NCI-H748 (cell line): ENCODE measurements around the gene JMJD7.
A peak's percentile ranks its signal among the peaks of the same experiment; 100 is the strongest.

Experiments
- DNase-seq: peaks from one replicate; lab custom pipeline; 2025; ENCODE audit not compliant: unreplicated experiment; lab: John Stamatoyannopoulos, UW

Gene JMJD7

GRCh38 chr15:41799488-41799805 lies 28.4 kb upstream of the JMJD7 start:
- no peak for DNase-seq

GRCh38 chr15:41801185-41801584 lies 26.7 kb upstream of the JMJD7 start:
- no peak for DNase-seq

- no peak for DNase-seq
These were observed 25.9 kb upstream of the JMJD7 start for GRCh38 chr15:41801850-41802455.

GRCh38 chr15:41804361-41804760 lies 23.5 kb upstream of the JMJD7 start:
- DNase-seq = no peak

GRCh38 chr15:41804916-41805666 lies 22.8 kb upstream of the JMJD7 start:
- DNase-seq = no peak

- no peak for DNase-seq
These were observed 22.2 kb upstream of the JMJD7 start for GRCh38 chr15:41805711-41806110.

GRCh38 chr15:41806291-41807181 lies 21.4 kb upstream of the JMJD7 start:
- no peak for DNase-seq

GRCh38 chr15:41809121-41809520 lies 18.8 kb upstream of the JMJD7 start:
- DNase-seq = no peak

GRCh38 chr15:41809526-41810220 lies 18.2 kb upstream of the JMJD7 start:
- DNase-seq = no peak

- DNase-seq = no peak
These were observed 17.1 kb upstream of the JMJD7 start for GRCh38 chr15:41810651-41811431.

GRCh38 chr15:41811432-41812195 lies 16.3 kb upstream of the JMJD7 start:
- peak; percentile 17 for DNase-seq

GRCh38 chr15:41812820-41813375 lies 15.0 kb upstream of the JMJD7 start:
- no peak for DNase-seq

- no peak for DNase-seq
These were observed 14.5 kb upstream of the JMJD7 start for GRCh38 chr15:41813426-41813825.

- DNase-seq = no peak
These were observed 13.4 kb upstream of the JMJD7 start for GRCh38 chr15:41814534-41814933.

GRCh38 chr15:41816788-41817187 lies 11.1 kb upstream of the JMJD7 start:
- DNase-seq = no peak

GRCh38 chr15:41817327-41817726 lies 10.6 kb upstream of the JMJD7 start:
- no peak for DNase-seq

GRCh38 chr15:41817781-41818180 lies 10.1 kb upstream of the JMJD7 start:
- DNase-seq = no peak

GRCh38 chr15:41819455-41820050 lies 8.3 kb upstream of the JMJD7 start:
- DNase-seq = no peak

- no peak for DNase-seq
These were observed 7.0 kb upstream of the JMJD7 start for GRCh38 chr15:41820791-41821423.
